ACC112 (cell line): ENCODE results near the gene ANKS1B.

ENCODE experiments used
- H2AFZ ChIP-seq: fragments of 200-600 bp; sonication (generic); one replicate; pipeline ENCODE4 v1.6.0; 2017; ENCODE audit warnings: antibody characterized with exemption, low read length; ENCODE audit not compliant: unreplicated experiment
- H3K27ac ChIP-seq: fragments of 200-600 bp; sonication (generic); 2 replicates; pipeline ENCODE4 v1.5.1; 2014; ENCODE audit warnings: low read depth, mild to moderate bottlenecking, antibody characterized with exemption, low read length, moderate library complexity
- H3K27me3 ChIP-seq: fragments of 200-600 bp; sonication (generic); 2 replicates; pipeline ENCODE4 v1.6.1; 2014; ENCODE audit warnings: mild to moderate bottlenecking, antibody characterized with exemption, low read length, moderate library complexity, mixed read lengths; ENCODE audit not compliant: insufficient read depth
- H3K36me3 ChIP-seq: fragments of 200-600 bp; sonication (generic); 2 replicates; pipeline ENCODE4 v1.6.1; 2016; ENCODE audit warnings: mild to moderate bottlenecking, antibody characterized with exemption, low read length, moderate library complexity, mixed read lengths; ENCODE audit not compliant: insufficient read depth
- H3K4me1 ChIP-seq: fragments of 200-600 bp; sonication (generic); one replicate; pipeline ENCODE4 v1.6.1; 2016; ENCODE audit warnings: low read length, mixed read lengths; ENCODE audit not compliant: insufficient read depth, unreplicated experiment, control insufficient read depth
- H3K4me3 ChIP-seq: fragments of 200-600 bp; sonication (generic); 2 replicates; pipeline ENCODE4 v1.5.1; 2014; ENCODE audit warnings: mild to moderate bottlenecking, low read depth, low read length
- H3K79me2 ChIP-seq: fragments of 200-600 bp; sonication (generic); one replicate; pipeline ENCODE4 v1.6.0; 2016; ENCODE audit warnings: low read length; ENCODE audit not compliant: control insufficient read depth, unreplicated experiment, insufficient read depth

ANKS1B gene

DNA sequence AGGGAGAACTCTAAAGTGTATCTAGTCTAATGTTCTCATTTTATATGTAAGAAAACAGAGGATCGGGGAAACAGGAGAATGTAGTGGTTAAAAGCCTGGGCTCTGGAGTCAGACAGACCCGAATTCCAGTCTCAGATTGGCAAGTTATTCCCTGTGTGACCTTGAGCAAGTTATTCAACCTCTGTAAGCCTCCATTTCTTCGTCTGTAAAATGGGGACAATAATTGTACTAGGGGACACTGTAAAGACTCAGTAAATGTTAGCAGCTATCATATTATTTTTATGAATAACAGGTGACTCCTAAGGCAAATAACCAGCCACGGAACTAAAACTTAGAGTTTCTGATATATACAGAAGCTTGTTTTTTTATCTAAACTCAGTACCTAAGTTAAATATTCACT lies 1187.5 kb downstream of the ANKS1B start:
- no peak overlapping the region for H3K4me3 ChIP-seq
- H3K27ac ChIP-seq: no peak overlapping the region
- no peaks in the 10 kb centered on the region for H3K36me3 ChIP-seq
- no peak overlapping the region for H2AFZ ChIP-seq
- peaks cover 8% of the 10 kb centered on the region; the same call in 1 of the 2 replicates for H3K27me3 ChIP-seq
- no peaks in the 10 kb centered on the region for H3K79me2 ChIP-seq
- no peaks in the 10 kb centered on the region for H3K4me1 ChIP-seq

DNA sequence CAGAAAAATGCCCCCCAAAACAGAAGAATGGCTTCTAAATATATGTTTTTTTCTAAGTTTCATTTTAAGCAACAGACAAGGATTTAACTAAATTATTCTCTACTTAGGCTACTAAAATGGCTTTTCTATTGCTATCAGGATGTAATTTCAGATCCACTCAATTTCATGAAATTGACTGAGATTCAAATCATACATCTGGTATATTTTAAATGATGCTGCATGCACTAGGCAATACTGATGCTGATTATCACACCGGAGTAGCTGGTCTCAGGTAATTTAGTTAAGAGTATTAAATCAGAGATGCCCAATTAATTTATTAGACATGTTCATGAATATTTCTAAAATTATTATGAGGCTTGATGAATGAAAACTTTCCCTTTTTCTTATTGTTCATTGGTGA lies 1188.0 kb downstream of the ANKS1B start:
- no peaks in the 10 kb centered on the region for H3K4me1 ChIP-seq
- no peak overlapping the region for H3K4me3 ChIP-seq

DNA sequence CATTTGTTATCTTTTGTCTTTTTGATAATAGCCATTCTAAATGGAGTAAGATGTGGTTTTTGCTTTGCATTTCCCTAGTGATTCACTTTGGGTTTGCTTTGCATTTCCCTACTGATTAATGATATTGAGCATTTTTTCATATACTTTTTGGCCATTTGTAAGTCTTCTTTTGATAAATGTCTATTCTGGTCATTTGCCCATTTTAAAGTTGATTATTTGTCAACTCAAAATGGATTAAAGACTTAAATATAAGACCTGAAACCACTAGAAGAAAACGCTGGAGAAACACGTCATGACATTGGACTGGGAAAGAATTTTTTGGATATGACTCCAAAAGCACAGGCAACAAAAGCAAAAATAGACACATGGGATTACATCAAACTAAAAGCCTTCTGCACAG lies 1191.6 kb downstream of the ANKS1B start:
- Histone ChIP-seq H3K4me1 (no peaks in the 10 kb centered on the region), H3K4me3 (no peak overlapping the region), H3K36me3 (no peaks in the 10 kb centered on the region), H2AFZ (no peak overlapping the region), H3K27ac (no peak overlapping the region), H3K79me2 (no peaks in the 10 kb centered on the region), H3K27me3 (peaks cover 2% of the 10 kb centered on the region; the same call in 1 of the 2 replicates)

More for the DNA sequence above, 1188.0 kb downstream of the ANKS1B start:
- H3K36me3 ChIP-seq: no peaks in the 10 kb centered on the region
- no peaks in the 10 kb centered on the region for H3K79me2 ChIP-seq
- peaks cover 8% of the 10 kb centered on the region; the same call in 1 of the 2 replicates for H3K27me3 ChIP-seq
- no peak overlapping the region for H2AFZ ChIP-seq
- H3K27ac ChIP-seq: no peak overlapping the region

- Histone ChIP-seq H3K36me3 (no peaks in the 10 kb centered on the region), H3K4me3 (no peak overlapping the region), H3K27me3 (no peaks in the 10 kb centered on the region), H3K4me1 (no peaks in the 10 kb centered on the region), H3K27ac (no peak overlapping the region), H2AFZ (no peak overlapping the region), H3K79me2 (no peaks in the 10 kb centered on the region)
Observed at GRCh38 chr12:98791406-98791805, 1193.3 kb downstream of the ANKS1B start.

DNA sequence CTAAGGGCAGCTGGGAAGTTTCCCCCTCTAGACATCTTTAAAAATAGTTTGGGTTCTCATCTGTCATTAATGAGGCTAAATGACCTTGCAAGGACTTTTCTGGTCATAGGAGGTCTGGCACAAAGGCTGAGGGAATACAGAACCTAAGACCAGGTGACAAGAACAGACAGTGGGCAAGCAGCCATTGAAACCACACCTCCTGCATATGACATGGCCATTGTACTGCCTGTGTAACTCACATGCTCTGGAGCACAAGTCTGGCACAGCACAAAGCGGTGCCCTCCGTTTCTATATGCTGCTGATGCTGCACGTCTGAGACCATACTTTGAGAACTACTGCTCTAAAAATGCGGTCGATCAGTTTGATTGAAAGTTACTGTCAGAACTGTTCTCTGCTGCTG lies 1196.3 kb downstream of the ANKS1B start:
- peaks cover 14% of the 10 kb centered on the region for H3K27me3 ChIP-seq
- H3K36me3 ChIP-seq: no peaks in the 10 kb centered on the region
- H2AFZ ChIP-seq: no peak overlapping the region
- no peak overlapping the region for H3K4me3 ChIP-seq
- H3K27ac ChIP-seq: no peak overlapping the region
- H3K4me1 ChIP-seq: no peaks in the 10 kb centered on the region
- H3K79me2 ChIP-seq: no peaks in the 10 kb centered on the region

GRCh38 chr12:98786653-98787052 lies 1198.1 kb downstream of the ANKS1B start:
- no peak overlapping the region for H3K4me3 ChIP-seq
- no peak overlapping the region for H3K27ac ChIP-seq
- no peak overlapping the region for H2AFZ ChIP-seq
- H3K36me3 ChIP-seq: no peaks in the 10 kb centered on the region
- H3K79me2 ChIP-seq: no peaks in the 10 kb centered on the region
- H3K27me3 ChIP-seq: peaks cover 32% of the 10 kb centered on the region
- no peaks in the 10 kb centered on the region for H3K4me1 ChIP-seq

DNA sequence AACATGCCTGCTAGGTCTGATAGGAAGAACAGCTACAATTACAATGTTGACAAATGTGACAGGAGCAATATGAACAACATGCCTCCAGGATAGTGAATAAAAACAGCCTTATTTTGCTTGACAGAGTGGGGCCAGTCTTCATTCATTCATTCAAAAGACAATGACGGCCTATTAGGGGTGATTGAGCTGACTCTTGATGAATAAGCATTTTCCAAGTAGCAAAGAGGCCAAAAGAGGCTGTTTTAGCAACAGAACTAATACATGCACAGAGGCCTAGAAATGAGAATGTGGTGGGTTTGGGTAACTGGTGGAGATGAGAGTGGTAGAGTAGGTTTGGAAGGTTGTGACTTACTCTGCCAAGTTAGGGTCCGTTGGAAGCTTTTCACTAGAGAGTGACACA lies 1201.3 kb downstream of the ANKS1B start:
- H3K27ac ChIP-seq: no peak overlapping the region
- no peaks in the 10 kb centered on the region for H3K36me3 ChIP-seq
- no peaks in the 10 kb centered on the region for H3K79me2 ChIP-seq
- peaks cover 63% of the 10 kb centered on the region for H3K27me3 ChIP-seq
- no peaks in the 10 kb centered on the region for H3K4me1 ChIP-seq
- no peak overlapping the region for H3K4me3 ChIP-seq
- no peak overlapping the region for H2AFZ ChIP-seq

DNA sequence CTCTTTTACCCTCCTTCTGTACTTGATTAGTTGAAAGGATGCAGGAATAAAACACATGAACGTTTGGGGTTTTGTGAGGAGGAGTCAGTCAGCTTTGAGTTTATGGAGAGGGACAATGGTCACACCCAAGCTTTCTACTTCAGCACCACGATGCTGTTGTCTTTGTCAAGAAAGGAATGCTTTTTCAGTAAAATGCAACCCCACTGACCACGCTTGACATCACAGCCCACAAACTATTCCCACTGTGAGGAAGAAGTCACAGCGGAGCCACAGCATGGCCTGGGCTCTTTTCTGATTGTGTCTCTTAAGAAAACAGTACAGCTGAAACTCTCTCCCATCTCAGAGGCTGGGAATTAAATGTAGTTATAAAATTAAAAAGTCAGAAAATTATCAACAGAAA lies 1204.5 kb downstream of the ANKS1B start:
- Histone ChIP-seq H3K36me3 (no peaks in the 10 kb centered on the region), H3K4me3 (no peak overlapping the region), H3K79me2 (no peaks in the 10 kb centered on the region), H3K27me3 (peaks cover 65% of the 10 kb centered on the region), H3K4me1 (no peaks in the 10 kb centered on the region), H2AFZ (no peak overlapping the region), H3K27ac (no peak overlapping the region)

DNA sequence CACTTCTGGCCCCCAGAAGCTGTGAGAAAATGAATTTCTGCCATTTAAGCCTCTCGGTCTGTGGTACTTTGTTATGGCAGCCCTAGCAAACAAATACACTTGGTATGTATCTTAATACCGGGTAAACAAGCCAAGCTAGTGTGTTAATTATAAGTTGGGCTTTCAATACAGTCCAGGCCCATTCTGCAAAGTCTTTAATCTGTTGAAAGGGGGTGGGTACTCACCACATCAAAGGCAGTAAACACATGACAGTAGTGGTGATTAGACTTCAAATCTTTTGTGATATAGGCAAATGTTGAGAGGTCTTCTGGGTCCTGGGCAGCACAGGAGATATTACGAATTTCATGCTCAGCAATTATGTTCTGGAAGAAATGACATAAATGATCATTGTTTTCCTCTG lies 1211.9 kb downstream of the ANKS1B start:
- Histone ChIP-seq H3K4me3 (no peak overlapping the region), H3K79me2 (no peaks in the 10 kb centered on the region), H3K36me3 (no peaks in the 10 kb centered on the region), H3K27ac (no peak overlapping the region), H3K27me3 (no peaks in the 10 kb centered on the region), H2AFZ (no peak overlapping the region), H3K4me1 (peaks cover 4% of the 10 kb centered on the region)

DNA sequence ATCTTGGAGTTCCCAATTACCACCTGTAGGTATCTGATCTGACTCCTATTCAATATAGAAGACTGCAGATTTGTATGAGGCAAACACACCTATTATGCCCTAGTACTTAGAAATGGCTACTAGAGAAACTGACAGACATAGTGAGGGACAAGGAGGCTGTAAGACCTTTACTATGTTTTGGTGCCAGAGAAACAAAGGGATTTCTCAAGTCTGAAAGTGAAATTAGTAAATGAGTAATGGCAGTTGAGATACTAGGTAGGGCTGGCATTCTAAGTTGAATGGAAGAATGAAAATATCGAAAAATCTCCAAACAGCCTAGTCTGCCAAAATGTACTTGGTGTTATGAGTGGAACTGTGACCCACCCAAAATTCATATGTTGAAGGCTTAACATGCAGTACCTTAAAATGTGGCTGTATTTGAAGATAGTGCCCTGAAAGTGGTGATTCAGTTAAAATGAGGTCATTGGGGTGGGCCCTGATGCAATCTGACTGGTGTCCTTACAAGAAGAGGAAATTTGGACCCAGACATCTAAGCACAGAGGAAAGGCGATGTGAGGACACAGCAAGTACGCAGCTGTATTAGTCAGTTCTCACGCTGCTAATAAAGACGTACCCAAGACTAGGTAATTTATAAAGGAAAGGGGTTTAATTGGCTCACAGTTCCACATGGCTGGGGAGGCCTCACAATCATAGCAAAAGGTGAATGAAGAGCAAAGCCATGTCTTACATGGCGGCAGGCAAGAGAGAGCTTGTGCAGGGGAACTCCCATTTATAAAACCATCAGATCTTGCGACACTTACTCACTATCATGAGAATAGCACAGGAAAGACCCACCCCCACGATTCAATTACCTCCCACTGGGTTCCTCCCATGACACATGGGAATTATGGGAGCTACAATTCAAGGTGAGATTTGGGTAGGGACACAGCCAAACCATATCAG lies 1212.7 kb downstream of the ANKS1B start:
- no peak overlapping the region for H2AFZ ChIP-seq
- H3K79me2 ChIP-seq: no peaks in the 10 kb centered on the region
- H3K27me3 ChIP-seq: no peaks in the 10 kb centered on the region
- H3K27ac ChIP-seq: no peak overlapping the region
- H3K4me3 ChIP-seq: no peak overlapping the region
- no peaks in the 10 kb centered on the region for H3K36me3 ChIP-seq
- H3K4me1 ChIP-seq: peaks cover 4% of the 10 kb centered on the region

- Histone ChIP-seq H3K4me1 (peaks cover 4% of the 10 kb centered on the region), H3K27ac (no peak overlapping the region), H2AFZ (no peak overlapping the region), H3K4me3 (no peak overlapping the region), H3K27me3 (no peaks in the 10 kb centered on the region), H3K79me2 (no peaks in the 10 kb centered on the region), H3K36me3 (no peaks in the 10 kb centered on the region)
Observed at GRCh38 chr12:98770230-98770629, 1214.5 kb downstream of the ANKS1B start.
